Liver (tissue), 9 donors: ENCODE measurements around the gene UBN2. TPM values are rescaled to one million over a fixed set of nuclear protein-coding genes. Genes with fewer than 3 reads are reported as not detected.
"Not testable (repeated sequence)": the region's sequence is repeated elsewhere in the genome, so short reads cannot be mapped to it uniquely, and the experiment has no call there.

Experiments used
- DNase-seq: peaks from one replicate; pipeline ENCODE4 v3.0.0-alpha.2; 2017; ENCODE audit warnings: low spot score
- H3K27ac ChIP-seq, 2 donors: one replicate each; pipeline ENCODE4 v1.7.0; 2013; ENCODE audit warnings: inconsistent platforms in 2 of 2, low read length in 2 of 2, control low read depth in 1 of 2, low read depth in 1 of 2, mild to moderate bottlenecking in 1 of 2
- H3K27me3 ChIP-seq, 4 donors: one replicate each; pipeline versions ENCODE4 v1.6.1 to v1.7.0; 2013; ENCODE audit warnings: low read length in 3 of 4, inconsistent platforms in 1 of 4, mild to moderate bottlenecking in 1 of 4, moderate library complexity in 1 of 4; ENCODE audit not compliant: control insufficient read depth in 4 of 4, insufficient read depth in 4 of 4
- H3K36me3 ChIP-seq, 4 donors: one replicate each; pipeline versions ENCODE4 v1.6.1 to v1.7.0; 2013; ENCODE audit warnings: low read length in 3 of 4, mild to moderate bottlenecking in 3 of 4, low read depth in 1 of 4, moderate library complexity in 1 of 4; ENCODE audit not compliant: control insufficient read depth in 4 of 4, insufficient read depth in 3 of 4
- H3K4me1 ChIP-seq, 4 donors: one replicate each; pipeline versions ENCODE4 v1.6.1 to v1.7.0; 2013; ENCODE audit warnings: low read length in 3 of 4, mild to moderate bottlenecking in 3 of 4, moderate library complexity in 1 of 4; ENCODE audit not compliant: control insufficient read depth in 4 of 4, insufficient read depth in 4 of 4
- H3K4me3 ChIP-seq, 3 donors: one replicate each; pipeline versions ENCODE4 v1.6.1 to v1.7.0; 2013; ENCODE audit warnings: low read length in 3 of 3, control low read depth in 1 of 3, low read depth in 1 of 3, mild to moderate bottlenecking in 1 of 3
- H3K9ac ChIP-seq, 2 donors: one replicate each; pipeline ENCODE4 v1.7.0; 2013; ENCODE audit warnings: low read length in 2 of 2, mild to moderate bottlenecking in 2 of 2, moderate library complexity in 2 of 2, control low read depth in 1 of 2, low read depth in 1 of 2
- H3K9me3 ChIP-seq, 4 donors: one replicate each; pipeline versions ENCODE4 v1.6.1 to v1.7.0; 2013; ENCODE audit warnings: low read length in 3 of 4; ENCODE audit not compliant: control insufficient read depth in 4 of 4
- EGR1 ChIP-seq, 2 donors: IDR thresholded peaks; 2 replicates each; pipeline ENCODE4 v1.6.1; 2016 to 2018; ENCODE audit warnings: antibody characterized with exemption in 2 of 2, low read depth in 2 of 2
- FOXA2 ChIP-seq: IDR thresholded peaks from 2 replicates; pipeline ENCODE4 v1.6.1; 2016; ENCODE audit warnings: antibody characterized with exemption
- HNF4A ChIP-seq, 2 donors: conservative IDR thresholded peaks; 2 replicates each; pipeline ENCODE4 v1.6.1; 2016; ENCODE audit warnings: antibody characterized with exemption in 2 of 2, mild to moderate bottlenecking in 2 of 2
- HNF4G ChIP-seq: IDR thresholded peaks from 2 replicates; pipeline ENCODE4 v1.6.1; 2016; ENCODE audit warnings: antibody characterized with exemption
- RAD21 ChIP-seq, 2 donors: IDR thresholded peaks; 2 replicates each; pipeline ENCODE4 v1.6.1; 2016; ENCODE audit warnings: antibody characterized with exemption in 2 of 2, mild to moderate bottlenecking in 2 of 2
- RXRA ChIP-seq, 2 donors: IDR thresholded peaks; 2 replicates each; pipeline ENCODE4 v1.6.1; 2017 to 2018; ENCODE audit warnings: antibody characterized with exemption in 2 of 2, mild to moderate bottlenecking in 1 of 2
- SP1 ChIP-seq: IDR thresholded peaks from 2 replicates; pipeline ENCODE4 v1.6.1; 2018; ENCODE audit warnings: antibody characterized with exemption, mild to moderate bottlenecking
- TAF1 ChIP-seq: conservative IDR thresholded peaks from 2 replicates; pipeline ENCODE4 v1.6.1; 2016; ENCODE audit warnings: antibody characterized with exemption, mild to moderate bottlenecking
- YY1 ChIP-seq: IDR thresholded peaks from 2 replicates; pipeline ENCODE4 v1.6.1; 2016; ENCODE audit warnings: antibody characterized with exemption, mild to moderate bottlenecking
- WGBS: extraction: QIAGEN DNeasy Blood & Tissue Kit; methylation state at CpG from one replicate; pipeline ENCODE4 v1.1.7; 2013; 5-methylcytosine and 5-hydroxymethylcytosine counted together
- polyA plus RNA-seq, 2 donors: library from polyadenylated mRNA; stranded (reverse) in 1 of 2; unstranded in 1 of 2; fragments of 200-250 nt in 1 of 2; fragments of >200 nt in 1 of 2; fragmentation: Nextera tagmentation in 1 of 2; extraction: Ambion mirVana in 1 of 2; gene quantifications; one replicate each; pipeline versions ENCODE4 v1.2.1 to v1.2.3, GENCODE V29; 2013 to 2015
- total RNA-seq, 2 donors: library from RNA; depleted of rRNA; stranded (reverse); fragments of >200 nt; gene quantifications; one replicate each; pipeline ENCODE4 v1.2.3, GENCODE V29; 2014
- TF ChIP-seq, protein P1 (sequence below): fragments of 150-350 bp; IDR thresholded peaks from 2 replicates; pipeline ENCODE4 v1.5.1; 2017; ENCODE audit warnings: improper control_type of control experiment, low read depth, low read length; ENCODE audit not compliant: missing input control
- TF ChIP-seq, protein P2 (sequence below): IDR thresholded peaks from 2 replicates; pipeline ENCODE4 v1.6.1; 2016; ENCODE audit warnings: antibody characterized with exemption, mild to moderate bottlenecking
- TF ChIP-seq, protein P3 (sequence below): IDR thresholded peaks from 2 replicates; pipeline ENCODE4 v1.6.1; 2016; ENCODE audit warnings: antibody characterized with exemption
- TF ChIP-seq, protein P4 (sequence below): IDR thresholded peaks from 2 replicates; pipeline ENCODE4 v1.6.1; 2016; ENCODE audit warnings: antibody characterized with exemption
- donor health status: healthy.
- donor health status: healthy.
- donor health status: healthy.
- donor health status: healthy.
- donor health status: healthy.

The UBN2 gene
- total and polyA plus RNA-seq, 4 donors: 1.1 to 9.1 (median 4.8) TPM

DNA sequence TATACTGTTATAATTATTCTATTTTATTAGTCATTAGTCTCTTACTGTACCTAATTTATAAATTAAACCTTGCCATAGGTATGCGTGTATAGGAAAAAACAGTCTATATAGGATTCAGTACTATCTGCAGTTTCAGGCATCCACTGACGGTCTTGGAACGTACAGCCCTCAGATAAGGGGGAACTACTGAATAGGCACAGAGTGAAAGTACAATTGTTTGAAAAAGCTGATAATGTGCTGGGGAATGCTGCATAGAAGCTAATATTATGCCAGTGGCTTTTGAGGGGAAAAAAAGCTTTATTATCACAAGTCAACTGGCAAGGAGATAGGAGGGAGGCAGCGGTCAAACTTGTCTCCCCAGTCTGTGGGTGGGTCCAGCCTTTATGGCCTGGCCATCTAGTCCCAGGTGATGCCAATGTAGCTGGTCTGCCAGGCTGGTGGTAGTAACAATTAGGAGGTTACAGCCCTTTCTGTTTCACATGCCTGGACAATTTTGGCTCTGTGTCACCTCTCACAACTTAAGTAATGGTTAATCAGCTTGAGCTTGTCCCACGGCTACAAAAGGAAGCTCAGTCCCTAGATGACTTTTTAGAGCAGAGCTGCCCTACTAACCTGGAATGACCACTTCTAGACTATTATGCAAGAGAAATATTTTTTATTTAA lies 101.8 kb downstream of the UBN2 start:
- no peak for TF ChIP-seq TAF1
- no peak for TF ChIP-seq YY1
- TF ChIP-seq, protein P1, sequence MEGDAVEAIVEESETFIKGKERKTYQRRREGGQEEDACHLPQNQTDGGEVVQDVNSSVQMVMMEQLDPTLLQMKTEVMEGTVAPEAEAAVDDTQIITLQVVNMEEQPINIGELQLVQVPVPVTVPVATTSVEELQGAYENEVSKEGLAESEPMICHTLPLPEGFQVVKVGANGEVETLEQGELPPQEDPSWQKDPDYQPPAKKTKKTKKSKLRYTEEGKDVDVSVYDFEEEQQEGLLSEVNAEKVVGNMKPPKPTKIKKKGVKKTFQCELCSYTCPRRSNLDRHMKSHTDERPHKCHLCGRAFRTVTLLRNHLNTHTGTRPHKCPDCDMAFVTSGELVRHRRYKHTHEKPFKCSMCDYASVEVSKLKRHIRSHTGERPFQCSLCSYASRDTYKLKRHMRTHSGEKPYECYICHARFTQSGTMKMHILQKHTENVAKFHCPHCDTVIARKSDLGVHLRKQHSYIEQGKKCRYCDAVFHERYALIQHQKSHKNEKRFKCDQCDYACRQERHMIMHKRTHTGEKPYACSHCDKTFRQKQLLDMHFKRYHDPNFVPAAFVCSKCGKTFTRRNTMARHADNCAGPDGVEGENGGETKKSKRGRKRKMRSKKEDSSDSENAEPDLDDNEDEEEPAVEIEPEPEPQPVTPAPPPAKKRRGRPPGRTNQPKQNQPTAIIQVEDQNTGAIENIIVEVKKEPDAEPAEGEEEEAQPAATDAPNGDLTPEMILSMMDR: no peak
- no peak for TF ChIP-seq EGR1 (IDR thresholded peaks at IDR 0.05; ENCODE audit: low read depth in 2 of 2)
- TF ChIP-seq HNF4G: no peak
- no peak for TF ChIP-seq HNF4A (conservative IDR thresholded peaks at IDR 0.05)
- TF ChIP-seq RAD21 (IDR thresholded peaks at IDR 0.05): no peak
- TF ChIP-seq, protein P2, sequence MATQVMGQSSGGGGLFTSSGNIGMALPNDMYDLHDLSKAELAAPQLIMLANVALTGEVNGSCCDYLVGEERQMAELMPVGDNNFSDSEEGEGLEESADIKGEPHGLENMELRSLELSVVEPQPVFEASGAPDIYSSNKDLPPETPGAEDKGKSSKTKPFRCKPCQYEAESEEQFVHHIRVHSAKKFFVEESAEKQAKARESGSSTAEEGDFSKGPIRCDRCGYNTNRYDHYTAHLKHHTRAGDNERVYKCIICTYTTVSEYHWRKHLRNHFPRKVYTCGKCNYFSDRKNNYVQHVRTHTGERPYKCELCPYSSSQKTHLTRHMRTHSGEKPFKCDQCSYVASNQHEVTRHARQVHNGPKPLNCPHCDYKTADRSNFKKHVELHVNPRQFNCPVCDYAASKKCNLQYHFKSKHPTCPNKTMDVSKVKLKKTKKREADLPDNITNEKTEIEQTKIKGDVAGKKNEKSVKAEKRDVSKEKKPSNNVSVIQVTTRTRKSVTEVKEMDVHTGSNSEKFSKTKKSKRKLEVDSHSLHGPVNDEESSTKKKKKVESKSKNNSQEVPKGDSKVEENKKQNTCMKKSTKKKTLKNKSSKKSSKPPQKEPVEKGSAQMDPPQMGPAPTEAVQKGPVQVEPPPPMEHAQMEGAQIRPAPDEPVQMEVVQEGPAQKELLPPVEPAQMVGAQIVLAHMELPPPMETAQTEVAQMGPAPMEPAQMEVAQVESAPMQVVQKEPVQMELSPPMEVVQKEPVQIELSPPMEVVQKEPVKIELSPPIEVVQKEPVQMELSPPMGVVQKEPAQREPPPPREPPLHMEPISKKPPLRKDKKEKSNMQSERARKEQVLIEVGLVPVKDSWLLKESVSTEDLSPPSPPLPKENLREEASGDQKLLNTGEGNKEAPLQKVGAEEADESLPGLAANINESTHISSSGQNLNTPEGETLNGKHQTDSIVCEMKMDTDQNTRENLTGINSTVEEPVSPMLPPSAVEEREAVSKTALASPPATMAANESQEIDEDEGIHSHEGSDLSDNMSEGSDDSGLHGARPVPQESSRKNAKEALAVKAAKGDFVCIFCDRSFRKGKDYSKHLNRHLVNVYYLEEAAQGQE: no peak
- TF ChIP-seq, protein P3, sequence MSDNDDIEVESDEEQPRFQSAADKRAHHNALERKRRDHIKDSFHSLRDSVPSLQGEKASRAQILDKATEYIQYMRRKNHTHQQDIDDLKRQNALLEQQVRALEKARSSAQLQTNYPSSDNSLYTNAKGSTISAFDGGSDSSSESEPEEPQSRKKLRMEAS: no peak
- TF ChIP-seq, protein P4, sequence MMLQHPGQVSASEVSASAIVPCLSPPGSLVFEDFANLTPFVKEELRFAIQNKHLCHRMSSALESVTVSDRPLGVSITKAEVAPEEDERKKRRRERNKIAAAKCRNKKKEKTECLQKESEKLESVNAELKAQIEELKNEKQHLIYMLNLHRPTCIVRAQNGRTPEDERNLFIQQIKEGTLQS: no peak
- TF ChIP-seq SP1: no peak
- no peak for TF ChIP-seq FOXA2
- no peak for TF ChIP-seq RXRA (IDR thresholded peaks at IDR 0.05)
- no peak for DNase-seq
- Histone ChIP-seq H3K4me3 (no peak overlapping the region), H3K9me3 (no peaks in the 10 kb centered on the region), H3K27me3 (no peaks in the 10 kb centered on the region), H3K27ac (no peak overlapping the region), H3K9ac (no peak overlapping the region), H3K36me3 (no peaks in the 10 kb centered on the region), H3K4me1 (no peaks in the 10 kb centered on the region)
- WGBS: 74% methylated on average over 5 of the region's 5 CpGs

DNA sequence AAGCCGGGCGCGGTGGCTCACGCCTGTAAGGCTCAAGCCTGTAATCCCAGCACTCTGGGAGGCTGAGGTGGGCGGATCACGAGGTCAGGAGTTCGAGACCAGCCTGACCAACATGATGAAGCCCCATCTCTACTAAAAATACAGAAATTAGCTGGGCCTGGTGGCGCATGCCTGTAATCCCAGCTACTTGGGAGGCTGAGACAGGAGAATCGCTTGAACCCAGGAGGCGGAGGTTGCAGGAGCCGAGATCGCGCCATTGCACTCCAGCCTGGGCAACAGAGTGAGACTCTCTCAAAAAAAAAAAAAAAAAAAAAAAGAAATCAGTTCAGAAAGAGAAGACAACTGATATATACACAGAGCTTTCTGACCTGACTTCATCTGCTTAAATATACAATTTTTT lies 102.4 kb downstream of the UBN2 start:
- not testable (repeated sequence) for H3K36me3 ChIP-seq, H3K4me1 ChIP-seq, H3K27ac ChIP-seq, DNase-seq, H3K9me3 ChIP-seq, H3K27me3 ChIP-seq, H3K9ac ChIP-seq, H3K4me3 ChIP-seq
- 94% methylated on average over 13 of the region's 13 CpGs for WGBS
